EH (cell line): ENCODE results near the gene DNMBP.
A peak's percentile ranks its signal among the peaks of the same experiment; 100 is the strongest.
"Not testable (repeated sequence)": the region's sequence is repeated elsewhere in the genome, so short reads cannot be mapped to it uniquely, and the experiment has no call there.

ENCODE experiments used
- DNase-seq: peaks from one replicate; pipeline ENCODE4 v3.0.0-alpha.2; 2015; ENCODE audit warnings: low read depth

The DNMBP gene

DNA sequence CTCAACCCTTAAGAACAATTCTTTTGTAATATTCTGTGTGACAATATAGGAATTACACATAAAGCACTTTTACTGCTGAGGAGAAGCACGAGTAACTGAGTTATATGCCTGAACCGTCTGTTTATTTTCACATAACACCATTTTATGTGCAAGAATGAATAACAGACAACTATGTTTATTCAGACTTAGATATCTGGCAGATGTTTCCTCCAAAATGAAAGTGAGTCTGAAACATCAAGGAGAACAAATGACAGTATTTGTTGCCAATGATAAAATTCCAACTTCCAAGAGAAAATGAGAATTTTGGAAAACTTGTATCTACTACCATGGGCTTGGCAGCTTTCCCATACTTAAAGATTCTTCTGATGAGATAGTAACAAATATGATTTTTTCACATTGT lies 51.4 kb downstream of the DNMBP start:
- peak; percentile 68 for DNase-seq

DNA sequence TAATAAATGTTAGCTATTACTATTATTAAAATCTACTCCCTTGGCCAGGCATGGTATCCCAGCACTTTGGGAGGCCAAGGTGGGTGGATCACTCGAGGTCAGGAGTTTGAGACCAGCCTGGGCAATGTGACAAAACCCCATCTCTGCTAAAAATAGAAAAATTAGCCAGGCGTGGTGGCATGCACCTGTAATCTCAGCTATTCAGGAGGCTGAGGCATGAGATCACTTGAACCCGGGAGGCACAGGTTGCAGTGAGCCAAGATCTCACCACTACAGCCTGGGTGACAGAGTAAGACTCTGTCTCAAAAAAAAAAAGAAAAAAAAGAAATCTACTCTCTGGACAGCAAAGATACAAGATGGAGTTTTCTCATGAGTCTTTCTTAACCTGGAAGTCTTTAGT lies 56.2 kb downstream of the DNMBP start:
- DNase-seq, result not testable (repeated sequence)

DNA sequence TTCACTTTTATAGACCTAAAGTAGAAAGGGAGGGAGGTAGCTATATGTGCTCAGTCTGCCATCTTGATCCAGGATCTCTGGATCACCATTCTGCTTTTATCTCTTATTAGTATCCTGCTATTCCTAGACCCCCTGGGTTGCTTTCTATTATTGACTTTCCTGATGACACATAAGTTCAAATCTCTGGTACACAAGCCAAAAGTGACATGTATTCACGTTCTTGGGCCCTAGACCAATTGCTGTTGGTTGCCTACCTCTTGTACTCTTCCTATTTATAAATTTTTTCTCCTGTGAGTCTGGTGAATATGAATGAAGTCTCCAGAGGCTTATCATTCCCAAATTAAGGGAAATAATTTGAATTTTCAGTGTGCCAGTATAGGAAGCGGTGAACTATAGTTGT lies 56.9 kb downstream of the DNMBP start:
- no peak for DNase-seq

DNA sequence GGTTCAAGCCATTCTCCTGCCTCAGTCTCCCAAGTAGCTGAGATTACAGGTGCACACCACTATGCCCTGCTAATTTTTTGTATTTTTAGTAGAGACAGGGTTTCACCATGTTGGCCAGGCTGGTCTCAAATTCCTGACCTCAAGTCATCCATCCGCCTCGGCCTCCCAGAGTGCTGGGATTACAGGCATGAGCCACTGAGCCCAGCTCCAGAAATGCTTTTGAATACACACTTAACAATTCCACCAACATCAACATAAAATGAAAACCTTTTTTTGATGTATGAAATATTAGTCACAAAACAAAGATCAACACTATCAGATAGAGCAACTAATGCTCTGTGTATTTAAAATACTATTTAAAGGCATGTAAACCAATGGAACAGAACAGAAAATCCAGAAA lies 63.7 kb downstream of the DNMBP start:
- DNase-seq, result not testable (repeated sequence)

DNA sequence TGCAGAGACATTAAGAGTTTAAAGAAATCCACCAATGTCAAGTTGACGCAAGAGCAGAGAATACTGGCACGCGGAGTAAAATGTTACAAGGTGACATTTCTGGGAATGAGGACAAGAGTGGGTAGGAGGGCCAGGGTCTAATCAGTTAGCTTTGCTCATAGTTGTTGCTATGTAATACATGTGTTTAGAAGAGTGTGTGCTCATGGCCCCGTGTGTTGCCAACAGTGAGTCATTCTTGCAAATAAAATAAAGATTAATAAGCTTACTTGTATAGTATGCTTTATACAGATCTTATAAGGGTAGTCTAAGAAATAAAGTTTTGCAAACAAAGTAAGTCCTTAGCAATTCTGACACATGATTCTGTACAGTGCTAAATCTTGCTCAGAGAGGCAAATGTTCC lies 64.5 kb downstream of the DNMBP start:
- DNase-seq, result peak; percentile 72

DNA sequence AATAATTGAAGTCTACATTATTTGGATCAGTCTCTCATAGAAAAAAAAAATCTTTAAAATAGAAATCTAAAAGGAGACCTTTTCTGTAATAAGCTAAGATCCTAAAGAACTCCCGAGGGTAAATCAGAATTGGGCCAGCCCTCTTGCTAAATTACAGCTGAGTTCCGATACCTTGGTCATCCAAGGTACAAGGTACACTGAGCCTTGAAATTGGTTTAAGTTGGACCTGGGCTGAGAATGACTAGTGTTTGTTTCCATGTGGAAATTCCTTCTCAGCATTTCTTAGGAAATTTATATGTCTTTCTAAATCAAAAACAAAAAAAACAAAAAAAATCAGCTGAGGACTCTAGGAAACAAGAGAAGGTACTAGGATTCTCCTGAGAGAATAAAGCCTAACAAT lies 64.9 kb downstream of the DNMBP start:
- DNase-seq, result no peak

DNA sequence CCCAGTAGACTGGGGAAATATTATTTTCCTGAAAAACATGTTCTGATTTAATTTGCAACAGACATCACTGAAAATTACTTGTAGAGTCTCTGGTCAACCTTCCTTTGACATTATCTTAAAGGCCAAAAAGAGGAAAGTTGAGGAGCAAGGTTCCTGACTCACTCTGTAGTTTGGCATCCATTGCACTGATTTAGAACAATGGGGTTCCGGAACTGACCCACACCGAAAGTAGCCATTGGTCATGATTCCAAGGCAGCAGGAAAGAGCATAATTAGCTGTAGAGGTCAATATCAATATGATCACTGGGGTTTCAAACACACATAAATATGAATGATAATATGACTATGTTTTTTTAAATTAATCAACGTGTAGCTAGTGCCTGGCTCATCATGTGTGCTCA lies 65.8 kb downstream of the DNMBP start:
- no peak for DNase-seq

DNA sequence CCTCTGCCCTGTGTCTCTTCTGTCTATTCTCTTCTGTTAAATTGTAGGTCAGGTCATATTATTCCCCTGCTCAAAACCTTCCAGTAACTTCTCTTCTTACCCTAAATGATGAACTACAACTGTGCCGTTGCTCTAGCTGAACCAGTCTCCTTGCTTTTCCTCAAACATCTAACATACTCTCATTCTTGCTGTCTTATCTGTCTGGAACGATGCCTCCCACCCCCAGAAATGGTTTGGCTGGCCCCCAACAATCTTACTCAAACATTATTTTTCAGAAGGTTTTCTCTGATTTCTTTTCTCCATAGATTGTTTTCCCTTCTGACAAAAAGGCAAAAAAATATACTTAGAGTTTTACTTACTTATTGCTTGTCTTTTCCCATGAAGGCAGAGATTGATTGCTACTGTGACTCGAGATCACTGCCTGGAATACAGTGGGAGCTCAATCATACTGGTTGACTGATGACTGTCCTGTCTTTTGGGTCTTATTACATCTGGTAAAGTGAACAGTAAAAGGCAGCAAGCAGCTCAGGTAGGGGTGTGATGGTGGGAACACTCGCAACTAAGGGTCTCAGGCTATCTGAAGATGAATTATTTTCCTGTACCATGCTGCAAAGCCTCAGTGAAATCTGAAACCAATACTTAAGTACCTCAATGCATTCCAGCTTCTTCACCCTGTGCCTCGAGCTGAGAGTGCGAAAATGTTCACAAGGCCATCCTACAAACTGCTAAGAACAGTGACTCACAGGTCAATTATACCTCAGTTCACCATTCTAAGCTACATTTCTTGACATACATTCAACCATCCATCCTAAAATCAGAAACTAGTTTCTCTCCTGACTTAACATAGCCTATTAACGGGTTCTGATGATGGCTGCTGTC lies 67.6 kb downstream of the DNMBP start:
- DNase-seq, result peak; percentile 69

DNA sequence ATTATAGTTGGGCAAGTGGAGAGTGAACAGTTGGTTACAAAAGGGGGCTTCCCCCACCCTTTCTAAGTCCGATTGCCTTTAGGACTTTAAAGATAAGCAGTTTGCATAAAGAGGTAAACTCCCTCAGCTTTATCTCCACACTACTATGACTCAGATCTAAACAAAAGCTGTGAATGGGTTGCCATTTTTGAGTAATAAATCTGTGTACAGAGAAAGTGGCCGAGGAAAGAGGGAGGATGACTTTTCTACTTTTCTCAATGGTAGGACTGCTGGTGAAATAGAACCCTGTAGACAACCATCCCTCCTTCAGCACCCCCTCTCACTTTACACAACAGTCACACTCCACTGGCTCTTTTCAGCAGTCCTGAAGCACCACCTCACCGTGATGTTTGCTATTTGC lies 71.2 kb downstream of the DNMBP start:
- no peak for DNase-seq

DNA sequence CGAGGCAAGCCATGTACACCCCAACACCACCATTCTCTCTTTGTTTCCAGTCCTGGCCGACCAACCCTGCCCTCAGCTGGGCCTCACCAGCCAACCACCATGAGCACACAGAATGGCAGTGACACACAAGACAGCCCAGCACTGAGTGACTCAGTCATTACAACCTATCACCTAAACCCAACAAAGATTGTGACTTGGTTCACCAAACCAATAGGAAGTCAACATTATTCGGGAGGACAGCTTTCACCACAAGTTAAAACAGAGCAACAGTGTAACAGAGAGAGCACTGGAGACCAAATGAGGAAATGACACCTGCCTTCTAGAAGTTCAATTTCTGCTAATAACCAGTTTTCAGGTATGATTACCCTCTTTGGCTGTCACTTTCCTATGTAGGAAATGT lies 72.1 kb downstream of the DNMBP start:
- no peak for DNase-seq

DNA sequence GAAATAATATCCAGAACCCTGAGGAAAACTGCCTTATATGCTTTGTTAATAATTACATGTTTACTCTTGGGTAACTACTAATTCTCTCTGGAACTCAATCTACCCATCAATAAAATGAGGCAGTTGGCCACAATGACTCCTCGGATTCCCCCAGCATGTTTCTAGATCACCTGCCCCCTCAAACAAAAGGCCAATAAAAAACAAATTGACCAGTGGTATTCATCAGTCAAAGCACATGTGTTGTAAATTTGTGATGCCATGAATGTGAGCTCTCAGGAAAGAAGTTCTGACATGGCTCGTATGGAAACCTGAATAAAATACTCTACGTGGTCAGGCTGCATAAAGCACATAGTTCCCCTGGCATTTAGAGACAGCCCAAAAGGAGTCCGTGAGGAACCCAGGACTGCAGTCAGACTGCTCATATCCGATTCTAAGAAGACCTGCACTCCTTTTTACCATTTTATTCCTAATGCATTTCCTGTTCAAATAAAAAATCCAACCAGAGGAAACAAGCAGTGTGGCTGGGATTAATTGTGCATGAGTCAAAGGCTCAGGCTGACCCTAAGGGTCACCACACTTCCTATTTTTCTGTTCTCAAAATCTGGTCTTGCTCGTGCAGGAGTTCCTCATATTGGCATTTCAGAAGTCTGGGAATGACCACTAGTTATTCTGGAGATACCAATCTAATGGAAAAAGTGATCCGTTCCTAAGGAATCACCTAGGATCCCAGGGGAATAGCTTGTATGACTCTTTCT lies 77.4 kb downstream of the DNMBP start:
- peak; percentile 28 for DNase-seq

DNA sequence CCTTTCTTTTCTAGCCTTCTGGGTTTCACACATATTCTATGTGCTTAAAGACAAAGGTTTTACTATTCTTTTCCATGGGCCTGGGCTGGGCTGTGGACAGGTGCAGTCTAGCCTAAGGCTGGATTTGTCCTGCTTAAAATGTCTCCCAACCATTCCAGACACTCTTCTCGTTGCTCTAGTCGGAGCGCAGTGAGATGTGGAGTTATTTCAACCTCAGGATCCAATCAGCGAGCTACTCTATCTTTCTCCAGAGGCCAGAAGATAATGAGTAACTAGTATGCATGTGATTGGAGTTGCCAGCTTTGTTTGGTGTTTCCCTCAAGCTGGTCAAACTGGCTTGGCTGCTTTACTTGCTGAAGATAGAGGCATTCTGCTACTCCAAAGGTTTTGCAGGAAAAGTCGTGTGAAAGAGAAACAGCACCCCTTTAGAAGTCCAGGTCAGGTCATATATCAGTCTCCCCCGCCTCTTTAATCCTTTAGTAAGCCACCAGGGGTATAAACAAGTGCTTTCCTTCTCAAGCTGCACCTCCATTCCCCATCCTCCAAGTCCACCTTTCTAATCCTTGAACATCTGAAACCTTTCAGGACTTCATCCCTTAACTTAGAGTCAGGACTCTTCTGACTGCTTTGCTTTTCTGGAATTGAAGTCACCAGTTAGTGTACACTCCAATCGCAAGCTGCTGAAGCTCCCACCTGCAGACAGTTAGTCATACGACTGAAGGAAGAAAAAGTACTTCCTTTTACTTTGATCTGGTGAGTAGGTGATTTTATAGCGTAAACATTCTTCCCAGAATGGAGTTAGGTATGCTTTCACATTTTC lies 78.8 kb downstream of the DNMBP start:
- DNase-seq, result no peak

DNA sequence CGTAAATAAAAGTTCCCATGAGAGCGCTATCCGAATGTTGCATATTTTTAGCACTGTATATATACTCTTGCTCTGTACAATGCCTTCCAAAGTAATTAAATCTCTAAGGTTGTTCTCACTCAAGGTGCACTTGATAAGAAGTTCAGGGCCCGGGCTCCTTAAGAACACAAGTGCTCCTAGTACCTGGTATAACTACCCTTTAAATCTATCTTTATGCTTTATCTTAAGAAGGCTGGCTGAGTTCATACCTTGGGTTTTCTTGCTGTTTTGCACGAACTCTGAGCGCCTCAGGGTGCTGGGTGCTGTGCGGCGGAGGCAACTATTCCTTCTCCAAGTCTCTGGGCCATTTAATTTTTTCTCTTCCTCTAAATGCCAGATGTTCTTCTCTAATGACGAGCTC lies 80.4 kb downstream of the DNMBP start:
- no peak for DNase-seq

DNA sequence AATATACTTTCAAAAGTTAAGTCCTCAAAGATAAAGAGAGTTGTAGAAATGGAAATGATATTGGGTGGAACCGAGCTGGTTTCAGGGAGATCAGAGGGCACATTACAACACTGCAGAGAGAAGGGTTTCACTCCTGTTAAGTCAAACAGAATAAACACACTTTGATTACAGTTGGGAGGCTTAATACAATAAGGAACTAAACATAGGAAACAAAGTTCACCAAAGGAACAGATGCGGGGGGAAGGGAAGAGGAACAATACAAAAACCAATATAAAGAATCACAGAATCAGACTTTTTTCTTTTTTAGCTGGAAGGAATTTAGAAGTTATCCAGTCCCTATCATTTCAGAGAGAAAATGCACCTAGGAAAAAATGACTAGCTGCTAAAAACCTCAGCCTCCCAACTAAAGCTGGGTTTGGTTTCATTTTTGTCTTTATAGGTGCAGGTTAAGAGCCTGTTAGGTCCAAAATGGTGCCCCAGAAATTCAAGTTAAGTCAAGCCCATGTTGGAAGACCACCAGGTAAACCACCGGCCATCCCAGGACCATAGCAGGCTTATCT lies 81.9 kb downstream of the DNMBP start:
- no peak for DNase-seq

DNA sequence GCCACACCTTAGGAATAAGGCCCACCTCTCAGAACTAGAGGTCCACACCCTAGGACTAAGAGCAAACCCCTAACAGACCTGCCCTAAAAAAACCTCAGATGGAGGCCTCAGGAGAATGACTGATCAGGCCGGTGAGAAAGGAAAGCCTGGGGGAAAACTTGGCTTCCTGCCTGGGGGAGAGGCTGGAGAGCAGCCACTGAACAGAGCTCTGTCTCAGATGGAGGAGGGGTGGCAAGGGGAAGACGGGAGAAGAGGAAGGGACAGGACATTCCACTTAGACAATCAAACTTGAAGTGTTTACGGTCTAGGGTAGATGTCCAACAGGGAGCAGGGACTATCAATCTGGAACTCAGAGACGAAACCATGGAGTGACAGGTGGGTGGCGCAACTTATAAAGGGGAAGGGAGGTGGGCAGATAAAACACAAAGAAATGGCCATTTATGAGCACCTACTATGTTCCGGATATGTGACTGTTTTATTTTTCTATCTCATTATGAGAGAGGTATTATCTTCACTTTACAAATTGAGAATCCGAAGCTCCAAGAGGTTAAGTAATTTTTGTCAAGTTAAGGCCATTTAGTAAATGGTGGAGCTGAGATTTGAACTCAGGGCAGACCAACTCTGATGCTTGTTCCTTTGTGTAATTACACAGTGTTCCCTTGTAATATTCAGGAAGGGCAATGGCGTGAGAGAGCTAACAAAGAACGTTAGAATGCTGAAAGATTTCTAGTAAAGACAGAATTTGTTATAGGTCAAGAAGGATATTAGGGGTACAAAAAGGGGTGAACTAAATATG lies 82.6 kb downstream of the DNMBP start:
- DNase-seq, result peak; percentile 87

DNA sequence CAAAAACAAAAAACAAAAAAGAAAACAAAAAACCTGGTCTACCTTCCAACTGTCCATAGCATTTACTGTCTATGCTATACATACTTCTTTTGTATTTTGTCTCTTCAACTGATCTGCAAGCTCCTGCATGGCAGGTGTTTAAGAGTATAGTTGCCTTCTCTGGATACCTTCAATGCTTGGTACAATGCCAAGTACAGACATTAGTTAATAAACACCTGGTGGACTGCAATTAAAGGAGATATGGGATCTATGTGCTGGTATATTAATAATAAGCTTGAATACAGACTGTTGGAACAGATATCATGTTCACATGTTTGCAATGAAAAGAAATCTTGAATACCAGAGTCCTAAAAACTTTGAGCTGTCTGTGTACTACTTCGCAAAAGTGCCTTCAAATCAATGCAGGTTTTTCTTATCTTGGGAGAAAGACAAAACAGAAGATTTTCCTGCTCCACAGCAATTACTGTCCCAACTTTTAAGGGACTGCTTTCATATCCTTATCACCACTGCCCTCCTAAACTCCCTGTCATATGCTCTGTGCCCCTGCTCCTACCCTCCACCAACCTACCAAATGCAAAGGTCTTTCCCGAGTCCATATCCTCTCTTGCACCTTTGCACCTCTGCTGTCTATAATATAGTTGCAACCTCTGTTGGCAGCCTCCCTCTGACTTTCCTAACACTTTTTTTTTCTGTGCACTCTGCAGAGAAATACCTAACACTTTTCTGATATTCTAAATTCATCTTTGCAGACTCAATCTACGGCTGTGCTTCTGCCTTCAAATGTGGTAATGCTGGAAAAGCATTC lies 85.1 kb downstream of the DNMBP start:
- no peak for DNase-seq

DNA sequence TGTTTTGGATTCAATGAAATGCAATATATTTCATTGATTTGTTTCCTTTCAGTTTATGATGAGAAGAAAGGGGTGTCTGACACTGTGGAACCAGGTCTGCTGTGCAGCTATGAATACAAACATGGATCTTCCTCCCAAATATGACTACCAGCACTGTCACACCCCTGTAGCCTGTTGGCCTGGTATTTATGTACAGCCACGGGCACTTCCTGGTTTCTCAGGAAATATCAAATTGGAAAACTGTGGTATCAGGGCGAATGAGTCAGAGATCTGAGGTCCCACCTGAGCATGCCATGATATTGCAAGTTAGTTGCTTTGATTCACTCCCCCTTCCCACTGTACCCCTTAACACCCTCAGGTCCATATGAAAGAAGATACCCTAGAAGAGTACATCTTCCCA lies 87.8 kb downstream of the DNMBP start:
- DNase-seq, result peak; percentile 40

DNA sequence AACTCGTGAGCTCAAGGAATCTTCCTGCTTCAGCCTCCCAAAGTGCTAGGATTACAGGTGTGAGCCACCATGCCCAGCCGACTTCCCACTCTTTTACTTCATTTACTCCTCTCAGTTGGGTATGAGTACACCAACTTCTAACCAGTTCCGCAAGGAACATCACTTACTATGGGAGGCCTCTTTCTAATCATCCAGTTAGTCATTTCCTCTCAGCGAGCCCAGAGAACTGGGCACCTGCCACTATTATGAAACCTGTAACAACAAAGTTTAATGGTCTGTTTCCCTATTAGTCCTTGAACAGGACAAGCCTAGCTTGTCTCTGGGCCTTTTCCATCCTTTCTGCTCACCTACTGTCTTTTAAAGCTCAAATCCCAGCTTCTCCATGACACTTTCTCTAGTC lies 88.8 kb downstream of the DNMBP start:
- peak; percentile 52 for DNase-seq

DNA sequence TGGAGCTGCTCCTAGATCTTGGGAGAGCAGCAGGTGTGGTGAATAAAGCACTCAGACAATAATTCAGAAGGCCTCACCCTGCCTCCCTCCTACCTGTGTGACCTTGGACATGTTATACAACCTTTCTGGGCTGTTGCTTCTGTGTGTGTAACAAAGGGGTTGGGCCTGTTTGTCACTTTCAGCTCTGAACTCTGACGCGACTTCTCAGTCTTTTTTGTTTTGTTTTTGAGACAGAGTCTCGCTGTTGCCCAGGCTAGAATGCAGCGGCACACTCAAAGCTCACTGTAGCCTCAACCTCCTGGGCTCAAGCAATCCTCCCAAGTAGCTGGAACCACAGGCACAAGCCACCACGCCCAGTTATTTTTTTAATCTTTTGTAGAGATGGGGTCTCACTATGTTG lies 89.3 kb downstream of the DNMBP start:
- DNase-seq, result no peak

DNA sequence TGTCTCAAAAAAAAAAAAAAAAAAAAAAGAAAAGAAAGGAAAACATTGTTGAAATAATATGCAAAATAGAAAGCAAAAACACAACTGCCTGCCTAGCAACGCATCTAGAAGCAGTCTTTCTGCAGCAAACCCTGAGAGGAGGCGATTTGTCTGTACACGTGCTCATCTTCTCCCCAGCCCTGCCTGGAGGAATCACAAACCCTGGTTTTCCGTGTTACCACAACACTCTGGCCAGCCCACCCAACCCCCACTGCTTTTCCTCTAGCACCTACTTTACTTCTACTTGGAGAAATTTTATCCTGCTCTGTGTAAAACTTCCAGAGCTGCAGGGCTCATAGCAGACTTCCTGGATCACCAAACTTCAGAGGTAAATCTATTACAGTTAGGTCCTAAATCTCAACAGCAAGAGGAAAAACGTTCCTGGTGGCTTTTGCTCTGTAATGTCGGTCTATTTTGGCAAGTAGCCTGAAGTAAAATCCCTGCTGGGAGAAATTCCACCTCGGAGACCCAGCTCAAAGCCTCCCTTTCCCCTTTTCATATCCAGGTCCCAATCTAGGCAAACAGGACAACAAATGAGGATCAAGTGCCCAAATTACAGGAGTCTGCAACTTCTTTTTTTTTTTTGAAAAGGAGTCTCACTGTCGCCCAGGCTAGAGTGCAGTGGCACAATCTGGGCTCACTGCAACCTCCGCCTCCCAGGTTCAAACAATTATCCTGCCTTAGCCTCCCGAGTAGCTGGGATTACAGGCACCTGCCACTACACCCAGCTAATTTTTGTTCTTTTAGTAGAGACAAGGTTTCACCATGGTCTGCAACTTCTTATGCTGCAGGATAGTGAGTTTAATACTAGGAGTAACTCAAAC lies 91.6 kb downstream of the DNMBP start:
- peak; percentile 71 for DNase-seq
